ENCODE data around the gene EDIL3. TPM values are rescaled to one million over a fixed set of nuclear protein-coding genes. Genes with fewer than 3 reads are reported as not detected.

Gene EDIL3
- total and polyA plus RNA-seq, 2 donors (not counting 1 experiment from before 2014, with no cell fraction given), result 12.1 to 149 TPM

DNA sequence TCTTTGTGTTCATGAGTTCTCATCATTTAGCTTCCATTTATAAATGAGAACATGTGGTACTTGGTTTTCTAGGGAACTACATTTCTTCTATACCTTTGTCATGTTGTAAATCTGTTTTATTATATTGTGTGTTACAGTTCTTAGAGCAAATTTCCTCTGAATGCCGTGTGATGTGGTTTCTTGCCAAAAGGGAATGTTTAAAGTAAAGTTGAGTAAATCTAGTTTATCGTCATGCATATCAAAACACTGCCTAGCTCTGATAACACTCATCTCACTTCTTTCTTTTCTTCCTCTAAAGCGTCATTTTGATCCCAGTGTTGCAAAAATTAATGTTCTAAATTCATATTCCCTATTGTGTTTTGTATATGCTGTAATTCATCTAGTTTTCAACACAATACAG lies 368.6 kb downstream of the EDIL3 start:
- Histone ChIP-seq H3K36me3 (ENCODE audit: control insufficient read depth, insufficient read depth, low read length) (no peaks in the 10 kb centered on the region), H3K27ac (ENCODE audit: insufficient read depth, low read length) (no peak overlapping the region), H3K27me3 (ENCODE audit: control insufficient read depth, insufficient read depth, low read length) (no peaks in the 10 kb centered on the region), H3K9ac (ENCODE audit: insufficient read depth, low read length) (no peak overlapping the region), H3K4me2 (ENCODE audit: extremely low read depth, insufficient read depth, low read length) (no peak overlapping the region), H2AFZ (ENCODE audit: low read length) (no peak overlapping the region), H4K20me1 (ENCODE audit: control insufficient read depth, extremely low read depth, insufficient read depth, low read length) (no peaks in the 10 kb centered on the region), H3K4me3 (replicated peaks in 1 of 4; ENCODE audit: control extremely low read depth in 1 of 4, insufficient read depth in 1 of 4, low read depth in 3 of 4, low read length in 4 of 4) (no peak overlapping the region), H3K4me1 (ENCODE audit: control insufficient read depth, extremely low read depth, insufficient read depth, low read length) (no peaks in the 10 kb centered on the region), H3K79me2 (ENCODE audit: control insufficient read depth, insufficient read depth, low read length) (no peaks in the 10 kb centered on the region), H3K9me3 (ENCODE audit: control insufficient read depth, insufficient read depth, low read depth, low read length) (no peaks in the 10 kb centered on the region)
- DNase-seq (ENCODE audit: low read depth in 2 of 2), result peak in 1 of 2 donors; percentile 68
- no peak for TF ChIP-seq EZH2 (IDR thresholded peaks at IDR 0.05; ENCODE audit: low read length, missing control alignments)
- TF ChIP-seq, protein P1, sequence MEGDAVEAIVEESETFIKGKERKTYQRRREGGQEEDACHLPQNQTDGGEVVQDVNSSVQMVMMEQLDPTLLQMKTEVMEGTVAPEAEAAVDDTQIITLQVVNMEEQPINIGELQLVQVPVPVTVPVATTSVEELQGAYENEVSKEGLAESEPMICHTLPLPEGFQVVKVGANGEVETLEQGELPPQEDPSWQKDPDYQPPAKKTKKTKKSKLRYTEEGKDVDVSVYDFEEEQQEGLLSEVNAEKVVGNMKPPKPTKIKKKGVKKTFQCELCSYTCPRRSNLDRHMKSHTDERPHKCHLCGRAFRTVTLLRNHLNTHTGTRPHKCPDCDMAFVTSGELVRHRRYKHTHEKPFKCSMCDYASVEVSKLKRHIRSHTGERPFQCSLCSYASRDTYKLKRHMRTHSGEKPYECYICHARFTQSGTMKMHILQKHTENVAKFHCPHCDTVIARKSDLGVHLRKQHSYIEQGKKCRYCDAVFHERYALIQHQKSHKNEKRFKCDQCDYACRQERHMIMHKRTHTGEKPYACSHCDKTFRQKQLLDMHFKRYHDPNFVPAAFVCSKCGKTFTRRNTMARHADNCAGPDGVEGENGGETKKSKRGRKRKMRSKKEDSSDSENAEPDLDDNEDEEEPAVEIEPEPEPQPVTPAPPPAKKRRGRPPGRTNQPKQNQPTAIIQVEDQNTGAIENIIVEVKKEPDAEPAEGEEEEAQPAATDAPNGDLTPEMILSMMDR (conservative IDR thresholded peaks at IDR 0.05 in 1 of 2, IDR thresholded peaks at IDR 0.05 in 1 of 2; ENCODE audit: low read depth in 1 of 2, low read length in 2 of 2), result no peak

DNA sequence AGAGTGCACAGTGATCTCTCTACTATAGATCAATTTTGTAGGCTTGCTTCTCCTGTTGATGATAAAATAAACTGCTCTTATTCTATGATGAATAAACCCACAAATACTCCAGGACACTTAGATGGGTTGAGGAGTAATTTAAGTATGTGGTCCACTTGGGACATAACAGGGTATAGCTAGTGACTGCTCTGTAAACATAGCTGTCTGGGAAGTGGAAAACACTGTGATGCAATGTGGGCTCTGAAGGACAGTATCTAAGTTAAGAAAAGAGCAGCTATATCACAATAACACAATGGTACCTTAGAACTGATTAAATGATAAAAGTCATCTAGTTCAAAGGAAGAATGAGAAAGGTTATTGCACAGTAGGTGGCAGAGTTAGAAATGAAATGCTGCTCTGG lies 369.7 kb downstream of the EDIL3 start:
- H3K4me2 ChIP-seq (ENCODE audit: extremely low read depth, insufficient read depth, low read length), result no peak overlapping the region
- H2AFZ ChIP-seq (ENCODE audit: low read length), result no peak overlapping the region
- DNase-seq (ENCODE audit: low read depth in 2 of 2), result peak in 1 of 2 donors; percentile 11
- H3K27me3 ChIP-seq (ENCODE audit: control insufficient read depth, insufficient read depth, low read length), result no peaks in the 10 kb centered on the region
- H3K4me3 ChIP-seq (replicated peaks in 1 of 4; ENCODE audit: control extremely low read depth in 1 of 4, insufficient read depth in 1 of 4, low read depth in 3 of 4, low read length in 4 of 4), result no peak overlapping the region
- no peaks in the 10 kb centered on the region for H3K79me2 ChIP-seq (ENCODE audit: control insufficient read depth, insufficient read depth, low read length)
- H4K20me1 ChIP-seq (ENCODE audit: control insufficient read depth, extremely low read depth, insufficient read depth, low read length), result no peaks in the 10 kb centered on the region
- no peaks in the 10 kb centered on the region for H3K36me3 ChIP-seq (ENCODE audit: control insufficient read depth, insufficient read depth, low read length)
- H3K9me3 ChIP-seq (ENCODE audit: control insufficient read depth, insufficient read depth, low read depth, low read length), result no peaks in the 10 kb centered on the region
- no peaks in the 10 kb centered on the region for H3K4me1 ChIP-seq (ENCODE audit: control insufficient read depth, extremely low read depth, insufficient read depth, low read length)
- no peak overlapping the region for H3K27ac ChIP-seq (ENCODE audit: insufficient read depth, low read length)
- no peak overlapping the region for H3K9ac ChIP-seq (ENCODE audit: insufficient read depth, low read length)
- TF ChIP-seq EZH2 (IDR thresholded peaks at IDR 0.05; ENCODE audit: low read length, missing control alignments), result no peak
- TF ChIP-seq, protein P1 (conservative IDR thresholded peaks at IDR 0.05 in 1 of 2, IDR thresholded peaks at IDR 0.05 in 1 of 2; ENCODE audit: low read depth in 1 of 2, low read length in 2 of 2), result no peak

DNA sequence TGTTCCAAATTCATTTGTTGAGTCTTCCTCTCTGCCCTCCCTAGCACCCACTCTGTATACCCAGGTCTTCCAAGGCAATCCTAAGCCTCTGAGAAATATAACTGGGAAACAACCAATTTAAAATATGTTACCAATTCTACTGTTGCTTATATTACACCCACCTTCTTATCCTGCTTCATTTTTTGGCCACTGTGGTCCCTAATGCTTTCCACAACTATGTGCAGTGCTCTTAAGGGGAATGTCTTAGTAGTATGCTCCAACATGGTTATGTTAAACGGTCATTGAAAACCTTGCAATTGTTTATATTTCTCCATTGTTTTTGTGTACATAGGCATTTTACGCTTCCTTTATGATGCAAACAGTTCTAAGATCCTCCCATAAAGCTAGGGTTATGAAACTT lies 390.9 kb downstream of the EDIL3 start:
- Histone ChIP-seq H3K4me1 (ENCODE audit: control insufficient read depth, extremely low read depth, insufficient read depth, low read length) (no peaks in the 10 kb centered on the region), H3K27ac (ENCODE audit: insufficient read depth, low read length) (no peak overlapping the region), H3K9me3 (ENCODE audit: control insufficient read depth, insufficient read depth, low read depth, low read length) (no peaks in the 10 kb centered on the region), H3K79me2 (ENCODE audit: control insufficient read depth, insufficient read depth, low read length) (no peaks in the 10 kb centered on the region), H3K4me2 (ENCODE audit: extremely low read depth, insufficient read depth, low read length) (no peak overlapping the region), H3K27me3 (ENCODE audit: control insufficient read depth, insufficient read depth, low read length) (no peaks in the 10 kb centered on the region), H3K9ac (ENCODE audit: insufficient read depth, low read length) (no peak overlapping the region), H2AFZ (ENCODE audit: low read length) (no peak overlapping the region), H3K36me3 (ENCODE audit: control insufficient read depth, insufficient read depth, low read length) (no peaks in the 10 kb centered on the region), H4K20me1 (ENCODE audit: control insufficient read depth, extremely low read depth, insufficient read depth, low read length) (no peaks in the 10 kb centered on the region), H3K4me3 (replicated peaks in 1 of 4; ENCODE audit: control extremely low read depth in 1 of 4, insufficient read depth in 1 of 4, low read depth in 3 of 4, low read length in 4 of 4) (no peak overlapping the region)
- TF ChIP-seq, protein P1 (conservative IDR thresholded peaks at IDR 0.05 in 1 of 2, IDR thresholded peaks at IDR 0.05 in 1 of 2; ENCODE audit: low read depth in 1 of 2, low read length in 2 of 2), result no peak
- no peak for TF ChIP-seq EZH2 (IDR thresholded peaks at IDR 0.05; ENCODE audit: low read length, missing control alignments)
- DNase-seq (ENCODE audit: low read depth in 2 of 2), result peak in 1 of 2 donors; percentile 85

Data from fibroblast of lung (primary cell).